SU-DHL-6 (cell line): ENCODE measurements around the gene GABPB1.

Source experiments
- EZH2phosphoT487 ChIP-seq: fragments of 200-600 bp; sonication (generic), shearing (Covaris generic); conservative IDR thresholded peaks from 2 replicates; pipeline ENCODE4 v1.6.1; 2018; ENCODE audit warnings: mild to moderate bottlenecking, antibody characterized with exemption, low read length, moderate library complexity, mixed read lengths
- TF ChIP-seq, protein P1 (sequence below): fragments of 200-600 bp; sonication (generic); IDR thresholded peaks from one replicate; pipeline ENCODE4 v1.5.1; 2017; ENCODE audit warnings: antibody characterized with exemption, mild to moderate bottlenecking, low read length, moderate library complexity; ENCODE audit not compliant: insufficient read depth, poor library complexity, severe bottlenecking

DNA sequence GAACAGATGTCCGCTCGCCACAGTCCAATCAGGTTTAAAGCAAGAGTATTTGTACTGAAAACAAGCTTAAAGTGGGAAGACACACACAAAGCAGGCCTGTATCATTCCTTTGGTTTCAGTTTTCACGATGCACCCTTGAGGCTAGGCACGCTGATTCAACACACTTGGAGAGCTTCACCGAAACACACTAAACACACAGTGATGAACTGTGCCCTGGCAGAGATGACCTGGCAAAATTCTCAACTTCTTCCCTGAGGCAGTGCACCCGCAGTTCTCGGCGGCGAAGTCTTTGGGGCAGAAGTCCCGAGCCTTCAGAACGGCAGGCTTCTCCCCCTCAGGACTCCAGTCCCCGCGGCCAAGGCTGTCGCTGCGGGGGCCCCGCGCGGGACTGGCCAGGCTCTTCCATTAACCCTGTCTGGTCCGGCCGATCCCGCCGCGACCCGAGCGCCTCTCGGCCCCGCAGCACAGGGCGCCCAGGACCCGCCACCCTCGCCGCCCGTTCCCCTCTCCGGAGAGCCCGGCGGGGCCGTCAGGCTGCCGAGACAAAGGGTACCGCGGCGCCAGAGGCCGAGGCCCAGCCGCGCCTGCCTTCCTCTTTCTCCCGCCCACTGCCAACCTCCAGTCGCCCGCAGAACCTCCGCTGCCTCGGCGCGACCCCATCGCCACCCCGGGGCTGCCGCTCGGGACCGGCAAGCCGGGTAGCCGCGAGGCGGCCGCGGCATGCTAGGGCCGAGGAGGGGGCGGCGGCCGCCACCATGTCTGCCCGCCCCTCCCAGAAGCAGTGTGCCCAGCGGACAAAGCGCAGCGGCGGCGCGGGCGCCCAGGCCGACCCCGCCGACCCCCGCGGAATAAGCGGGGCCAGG lies 792 bp downstream of the GABPB1 start:
- TF ChIP-seq, protein P1, sequence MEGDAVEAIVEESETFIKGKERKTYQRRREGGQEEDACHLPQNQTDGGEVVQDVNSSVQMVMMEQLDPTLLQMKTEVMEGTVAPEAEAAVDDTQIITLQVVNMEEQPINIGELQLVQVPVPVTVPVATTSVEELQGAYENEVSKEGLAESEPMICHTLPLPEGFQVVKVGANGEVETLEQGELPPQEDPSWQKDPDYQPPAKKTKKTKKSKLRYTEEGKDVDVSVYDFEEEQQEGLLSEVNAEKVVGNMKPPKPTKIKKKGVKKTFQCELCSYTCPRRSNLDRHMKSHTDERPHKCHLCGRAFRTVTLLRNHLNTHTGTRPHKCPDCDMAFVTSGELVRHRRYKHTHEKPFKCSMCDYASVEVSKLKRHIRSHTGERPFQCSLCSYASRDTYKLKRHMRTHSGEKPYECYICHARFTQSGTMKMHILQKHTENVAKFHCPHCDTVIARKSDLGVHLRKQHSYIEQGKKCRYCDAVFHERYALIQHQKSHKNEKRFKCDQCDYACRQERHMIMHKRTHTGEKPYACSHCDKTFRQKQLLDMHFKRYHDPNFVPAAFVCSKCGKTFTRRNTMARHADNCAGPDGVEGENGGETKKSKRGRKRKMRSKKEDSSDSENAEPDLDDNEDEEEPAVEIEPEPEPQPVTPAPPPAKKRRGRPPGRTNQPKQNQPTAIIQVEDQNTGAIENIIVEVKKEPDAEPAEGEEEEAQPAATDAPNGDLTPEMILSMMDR: no peak
- TF ChIP-seq EZH2phosphoT487: no peak
